K562 (cell line): ENCODE results near the gene LRFN3.

Source experiments
- POLR2A ChIP-seq: fragments of 450-650 bp; conservative IDR thresholded peaks from 2 replicates; pipeline ENCODE4 v1.6.1; 2016
- POLR2AphosphoS5 ChIP-seq: IDR thresholded peaks from 2 replicates; pipeline ENCODE4 v1.6.1; 2011; ENCODE audit warnings: mild to moderate bottlenecking, low read depth, low read length, moderate library complexity; ENCODE audit not compliant: control insufficient read depth, insufficient read depth
- RERE ChIP-seq: sonication (generic); formaldehyde crosslinking; IDR thresholded peaks from 2 replicates; pipeline ENCODE4 v1.8.0; 2023; ENCODE audit warnings: missing genetic modification reagents, mild to moderate bottlenecking, borderline replicate concordance
- TAF15 ChIP-seq: fragments of 200-400 bp; formaldehyde crosslinking; IDR thresholded peaks from 2 replicates; pipeline ENCODE4 v1.6.1; 2017; ENCODE audit warnings: mild to moderate bottlenecking, low read depth, low read length, moderate library complexity
- ZBTB12 ChIP-seq: fragments of 250-450 bp; sonication (Bioruptor Pico); IDR thresholded peaks from 2 replicates; pipeline ENCODE4 v1.4.0; 2020
- TF ChIP-seq, protein P1 (sequence below), 3 experiments: IDR thresholded peaks in 2 of 3; conservative IDR thresholded peaks in 1 of 3; 2 replicates each; pipeline ENCODE4 v1.5.1; 2011 to 2012; ENCODE audit warnings: low read length in 3 of 3, mild to moderate bottlenecking in 3 of 3, control low read depth in 2 of 3, improper control_type of control experiment in 1 of 3, inconsistent platforms in 1 of 3, low read depth in 1 of 3, mixed read lengths in 1 of 3, moderate library complexity in 1 of 3; ENCODE audit not compliant: insufficient read depth in 2 of 3

DNA sequence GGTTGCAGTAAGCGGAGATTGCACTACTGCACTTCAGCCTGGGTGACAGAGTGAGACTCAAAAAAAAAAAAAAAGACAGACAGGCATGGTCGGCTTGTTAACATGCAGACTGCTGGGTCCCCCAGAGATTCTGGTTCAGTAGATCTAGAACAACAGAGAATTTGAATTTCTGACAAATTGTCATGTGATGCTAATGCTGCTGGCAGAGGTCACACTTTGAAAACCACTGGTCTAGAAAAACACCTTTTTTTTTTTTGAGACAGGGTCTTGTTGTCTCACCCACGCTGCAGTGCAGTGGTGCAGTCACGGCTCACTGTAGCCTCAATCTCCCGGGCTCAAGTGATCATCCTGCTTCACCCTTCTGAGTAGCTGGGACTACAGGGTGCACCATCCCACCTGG lies 7.7 kb upstream of the LRFN3 start:
- no peak for TF ChIP-seq POLR2AphosphoS5
- TF ChIP-seq, protein P1, sequence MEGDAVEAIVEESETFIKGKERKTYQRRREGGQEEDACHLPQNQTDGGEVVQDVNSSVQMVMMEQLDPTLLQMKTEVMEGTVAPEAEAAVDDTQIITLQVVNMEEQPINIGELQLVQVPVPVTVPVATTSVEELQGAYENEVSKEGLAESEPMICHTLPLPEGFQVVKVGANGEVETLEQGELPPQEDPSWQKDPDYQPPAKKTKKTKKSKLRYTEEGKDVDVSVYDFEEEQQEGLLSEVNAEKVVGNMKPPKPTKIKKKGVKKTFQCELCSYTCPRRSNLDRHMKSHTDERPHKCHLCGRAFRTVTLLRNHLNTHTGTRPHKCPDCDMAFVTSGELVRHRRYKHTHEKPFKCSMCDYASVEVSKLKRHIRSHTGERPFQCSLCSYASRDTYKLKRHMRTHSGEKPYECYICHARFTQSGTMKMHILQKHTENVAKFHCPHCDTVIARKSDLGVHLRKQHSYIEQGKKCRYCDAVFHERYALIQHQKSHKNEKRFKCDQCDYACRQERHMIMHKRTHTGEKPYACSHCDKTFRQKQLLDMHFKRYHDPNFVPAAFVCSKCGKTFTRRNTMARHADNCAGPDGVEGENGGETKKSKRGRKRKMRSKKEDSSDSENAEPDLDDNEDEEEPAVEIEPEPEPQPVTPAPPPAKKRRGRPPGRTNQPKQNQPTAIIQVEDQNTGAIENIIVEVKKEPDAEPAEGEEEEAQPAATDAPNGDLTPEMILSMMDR (IDR thresholded peaks at IDR 0.05 in 2 of 3, conservative IDR thresholded peaks at IDR 0.05 in 1 of 3; ENCODE audit: insufficient read depth in 2 of 3, low read depth in 1 of 3, low read length in 3 of 3) = no peak
- TF ChIP-seq POLR2A = no peak
- TF ChIP-seq ZBTB12 (CRISPR knock-in tag) = no peak
- no peak for TF ChIP-seq RERE (CRISPR knock-in tag)
- TF ChIP-seq TAF15 = no peak
